ENCODE results near the gene TXNL4A.

TXNL4A gene

DNA sequence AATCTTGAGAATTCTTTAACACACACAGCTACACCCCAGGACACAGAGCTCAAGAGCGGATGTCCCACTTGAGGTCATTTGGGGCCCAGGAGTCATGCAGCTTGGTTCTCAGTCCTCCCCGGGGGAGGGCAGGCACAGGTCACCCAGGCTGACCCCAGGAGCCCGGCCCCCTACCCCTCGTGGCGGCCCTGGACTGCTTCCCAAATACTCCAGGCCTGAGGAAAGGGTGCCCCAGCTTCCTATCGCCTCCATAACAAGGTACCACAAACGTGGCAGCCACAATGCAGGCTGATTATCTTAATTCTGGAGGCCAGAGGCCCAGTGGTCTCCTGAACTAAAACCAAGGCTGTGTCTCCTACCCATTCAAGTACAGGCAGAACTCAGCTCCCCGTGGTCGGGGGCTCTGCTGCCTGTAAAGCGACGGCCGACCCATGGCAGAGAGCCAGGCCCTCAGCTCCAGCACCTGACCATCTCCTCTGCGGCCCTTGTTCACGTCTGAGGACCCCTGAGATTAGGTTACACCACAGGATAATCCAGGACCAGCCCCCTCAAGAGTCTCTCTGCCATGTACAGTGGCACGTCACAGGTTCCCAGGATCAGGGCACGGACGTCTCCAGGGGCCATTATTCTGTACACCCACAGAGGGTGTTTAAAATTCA, 47.4 kb downstream of the TXNL4A start:
- Mint-ChIP-seq H3K9me3 (peaks cover 2% of the 10 kb centered on the region), H3K4me3 (no peak overlapping the region), H3K4me1 (peaks cover 30% of the 10 kb centered on the region), H3K36me3 (ENCODE audit: insufficient read depth) (peaks cover 18% of the 10 kb centered on the region), H3K27ac (ENCODE audit: low read depth) (no peak overlapping the region), H3K27me3 (no peaks in the 10 kb centered on the region)
- no peak for ATAC-seq (replicated peaks; ENCODE audit: extremely low read depth, poor library complexity, severe bottlenecking)
- no peak for DNase-seq (ENCODE audit: low spot score in 2 of 2)

DNA sequence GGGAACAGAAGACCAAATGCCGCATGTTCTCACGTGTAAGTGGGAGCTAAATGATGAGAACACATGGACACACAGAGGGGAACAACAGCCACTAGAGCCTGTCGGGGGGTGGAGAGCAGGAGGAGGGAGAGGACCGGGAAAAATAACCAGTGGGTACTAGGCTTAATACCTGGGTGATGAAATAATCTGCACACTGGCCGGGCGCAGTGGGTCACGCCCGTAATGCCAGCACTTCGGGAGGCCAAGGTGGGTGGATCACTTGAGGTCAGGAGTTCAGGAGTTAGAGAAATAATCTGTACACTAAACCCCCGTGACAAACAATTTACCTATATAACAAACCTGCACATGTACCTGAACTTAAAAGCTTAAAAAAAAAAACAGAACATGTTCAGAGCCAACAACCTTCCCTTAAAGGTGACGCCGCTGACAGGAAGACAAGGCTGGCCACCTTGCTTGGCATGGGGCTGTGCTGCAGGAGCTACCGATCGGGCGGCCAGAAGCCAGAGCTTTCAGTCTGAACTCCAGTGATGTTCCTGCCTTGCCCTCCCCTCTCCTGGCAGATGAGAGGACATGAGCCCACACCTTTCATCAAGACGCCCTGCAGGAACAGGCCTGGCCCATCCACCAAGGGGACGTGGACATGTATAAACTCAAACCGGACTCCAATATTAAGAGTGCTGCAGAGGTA, 48.1 kb downstream of the TXNL4A start:
- H3K27me3 Mint-ChIP-seq = no peaks in the 10 kb centered on the region
- DNase-seq (ENCODE audit: low spot score in 2 of 2) (no peak), ATAC-seq (replicated peaks; ENCODE audit: extremely low read depth, poor library complexity, severe bottlenecking) (no peak)
- no peak overlapping the region for H3K27ac Mint-ChIP-seq (ENCODE audit: low read depth)
- H3K9me3 Mint-ChIP-seq = peaks cover 5% of the 10 kb centered on the region
- H3K4me1 Mint-ChIP-seq = peaks cover 31% of the 10 kb centered on the region
- peaks cover 15% of the 10 kb centered on the region for H3K36me3 Mint-ChIP-seq (ENCODE audit: insufficient read depth)
- no peak overlapping the region for H3K4me3 Mint-ChIP-seq

DNA sequence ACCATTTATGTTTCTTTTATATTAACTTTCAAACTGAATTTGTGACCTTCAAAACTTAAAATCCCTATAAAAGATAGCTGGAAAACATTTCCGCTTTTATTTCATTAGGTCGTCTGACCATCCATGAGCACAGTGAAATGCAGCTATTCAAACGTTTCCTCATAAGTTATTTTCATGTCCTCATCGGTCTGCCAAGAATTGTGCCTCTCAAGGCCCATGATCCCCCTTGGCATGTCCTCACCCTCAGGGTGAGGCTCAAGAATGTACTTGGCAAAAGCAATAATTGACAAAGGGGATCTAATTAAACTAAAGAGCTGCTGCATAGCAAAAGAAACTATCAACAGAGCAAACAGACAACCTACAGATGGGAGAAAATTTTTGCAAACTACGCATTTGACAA, 49.3 kb downstream of the TXNL4A start:
- H3K36me3 Mint-ChIP-seq (ENCODE audit: insufficient read depth) = peaks cover 10% of the 10 kb centered on the region
- peaks cover 5% of the 10 kb centered on the region for H3K9me3 Mint-ChIP-seq
- ATAC-seq (replicated peaks; ENCODE audit: extremely low read depth, poor library complexity, severe bottlenecking) (no peak), DNase-seq (ENCODE audit: low spot score in 2 of 2) (no peak)
- H3K27me3 Mint-ChIP-seq = no peaks in the 10 kb centered on the region
- no peak overlapping the region for H3K27ac Mint-ChIP-seq (ENCODE audit: low read depth)
- no peak overlapping the region for H3K4me3 Mint-ChIP-seq
- H3K4me1 Mint-ChIP-seq = peaks cover 19% of the 10 kb centered on the region

DNA sequence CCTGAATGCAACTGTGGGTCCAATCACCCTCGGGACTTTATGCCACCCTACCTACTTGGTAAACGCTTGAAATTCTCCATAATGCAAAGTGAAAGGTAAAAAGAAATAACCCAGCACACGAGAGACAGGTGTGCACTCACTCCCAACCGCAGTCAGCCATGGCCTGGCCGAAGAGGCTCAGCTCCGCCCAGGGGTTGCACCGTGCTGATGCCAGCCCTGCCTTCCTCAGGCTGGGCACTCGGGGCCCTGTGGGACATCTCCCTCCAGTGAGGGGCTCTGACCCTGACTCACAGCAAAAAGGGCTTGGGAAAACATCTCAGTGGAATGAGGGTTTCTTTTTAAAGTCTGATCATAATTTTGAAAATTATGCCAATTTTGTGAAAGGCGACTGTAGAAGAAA, 50.2 kb downstream of the TXNL4A start:
- H3K36me3 Mint-ChIP-seq (ENCODE audit: insufficient read depth) = peaks cover 10% of the 10 kb centered on the region
- ATAC-seq (replicated peaks; ENCODE audit: extremely low read depth, poor library complexity, severe bottlenecking) = no peak
- H3K27me3 Mint-ChIP-seq = no peaks in the 10 kb centered on the region
- peaks cover 13% of the 10 kb centered on the region for H3K9me3 Mint-ChIP-seq
- no peak overlapping the region for H3K4me3 Mint-ChIP-seq
- peaks cover 16% of the 10 kb centered on the region for H3K4me1 Mint-ChIP-seq
- H3K27ac Mint-ChIP-seq (ENCODE audit: low read depth) = no peak overlapping the region
- no peak for DNase-seq (ENCODE audit: low spot score in 2 of 2)

DNA sequence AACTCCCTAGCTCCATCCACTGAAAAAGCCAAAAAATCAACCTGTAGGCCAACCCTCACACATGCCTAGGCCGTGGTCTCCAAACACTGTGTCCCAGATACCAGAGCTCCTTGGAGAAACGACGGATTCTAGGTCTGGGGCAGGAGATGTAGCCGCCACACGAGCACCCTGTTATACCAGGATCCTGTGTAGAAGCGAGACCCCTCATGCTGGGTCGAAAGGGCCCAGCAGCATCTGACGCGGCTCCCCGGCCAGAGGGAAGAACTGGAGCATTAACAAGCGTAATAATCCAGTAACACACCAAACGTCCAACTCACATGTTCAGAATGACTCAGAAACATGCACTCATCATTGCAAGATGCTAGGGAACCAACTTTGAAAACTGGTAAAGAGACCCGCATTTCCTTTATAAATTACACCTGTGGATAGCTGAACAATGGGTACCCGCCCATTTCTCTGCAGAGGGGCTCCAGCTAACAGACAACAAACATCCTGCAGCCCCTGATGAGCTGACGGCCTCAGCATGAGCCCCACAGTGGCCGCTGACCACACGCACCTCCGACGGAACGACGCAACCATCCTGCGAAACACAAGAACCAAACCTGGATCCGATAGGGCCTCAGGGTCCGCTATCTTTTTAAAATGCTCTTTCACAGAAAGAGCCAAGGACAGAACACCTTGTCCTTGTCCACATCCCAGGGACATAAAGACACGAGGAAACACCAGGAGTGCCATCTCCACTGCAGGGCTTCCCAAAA, 51.1 kb downstream of the TXNL4A start:
- peaks cover 19% of the 10 kb centered on the region for H3K9me3 Mint-ChIP-seq
- ATAC-seq (replicated peaks; ENCODE audit: extremely low read depth, poor library complexity, severe bottlenecking) = no peak
- no peak for DNase-seq (ENCODE audit: low spot score in 2 of 2)
- peaks cover 9% of the 10 kb centered on the region for H3K36me3 Mint-ChIP-seq (ENCODE audit: insufficient read depth)
- no peak overlapping the region for H3K27ac Mint-ChIP-seq (ENCODE audit: low read depth)
- H3K4me3 Mint-ChIP-seq = no peak overlapping the region
- H3K4me1 Mint-ChIP-seq = peaks cover 16% of the 10 kb centered on the region
- H3K27me3 Mint-ChIP-seq = no peaks in the 10 kb centered on the region

DNA sequence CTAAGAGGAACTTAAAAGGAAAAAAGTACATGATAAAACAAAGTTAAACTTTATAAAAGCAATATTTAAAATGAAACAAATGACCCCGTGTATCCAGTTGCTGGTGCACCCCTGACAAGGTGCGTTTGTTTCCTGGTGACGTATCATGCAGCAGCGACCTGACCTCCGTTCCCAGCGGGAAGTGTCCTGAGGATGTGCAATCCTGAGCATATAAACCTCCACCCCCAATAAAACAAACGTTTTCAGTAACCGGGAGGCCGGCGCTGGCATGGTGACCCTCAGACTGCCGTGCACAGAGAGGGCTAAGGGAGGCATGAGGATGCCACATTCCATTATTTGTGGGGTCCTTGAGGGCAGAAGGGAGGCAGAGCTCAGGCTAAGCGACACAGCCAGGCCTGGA, 51.7 kb downstream of the TXNL4A start:
- H3K27ac Mint-ChIP-seq (ENCODE audit: low read depth) = no peak overlapping the region
- H3K27me3 Mint-ChIP-seq = no peaks in the 10 kb centered on the region
- peaks cover 8% of the 10 kb centered on the region for H3K36me3 Mint-ChIP-seq (ENCODE audit: insufficient read depth)
- DNase-seq (ENCODE audit: low spot score in 2 of 2) (no peak), ATAC-seq (replicated peaks; ENCODE audit: extremely low read depth, poor library complexity, severe bottlenecking) (no peak)
- peaks cover 16% of the 10 kb centered on the region for H3K4me1 Mint-ChIP-seq
- H3K4me3 Mint-ChIP-seq = no peak overlapping the region
- H3K9me3 Mint-ChIP-seq = peaks cover 23% of the 10 kb centered on the region

DNA sequence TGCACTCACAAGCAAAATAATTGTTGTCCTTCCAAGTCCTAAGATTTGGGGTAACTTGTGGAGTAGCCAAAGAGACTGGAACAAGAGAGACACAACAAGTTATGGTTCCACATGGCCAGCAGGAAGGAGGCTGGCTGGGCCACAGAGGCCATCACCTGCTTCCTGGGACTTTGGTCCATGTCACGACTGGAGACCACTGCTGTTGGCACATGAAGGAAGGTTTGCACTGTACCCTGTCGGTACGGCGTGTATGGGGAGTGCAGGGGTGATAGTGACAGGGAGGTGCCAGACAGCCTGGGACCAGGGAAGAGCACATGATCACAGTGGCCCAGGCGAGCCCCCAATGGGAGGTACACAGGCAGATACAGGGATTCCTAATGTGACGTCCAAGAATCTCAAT, 52.4 kb downstream of the TXNL4A start:
- Mint-ChIP-seq H3K4me1 (peaks cover 16% of the 10 kb centered on the region), H3K4me3 (no peak overlapping the region), H3K27me3 (no peaks in the 10 kb centered on the region), H3K36me3 (ENCODE audit: insufficient read depth) (peaks cover 8% of the 10 kb centered on the region), H3K9me3 (peaks cover 23% of the 10 kb centered on the region), H3K27ac (ENCODE audit: low read depth) (no peak overlapping the region)
- DNase-seq (ENCODE audit: low spot score in 2 of 2) (no peak), ATAC-seq (replicated peaks; ENCODE audit: extremely low read depth, poor library complexity, severe bottlenecking) (no peak)

DNA sequence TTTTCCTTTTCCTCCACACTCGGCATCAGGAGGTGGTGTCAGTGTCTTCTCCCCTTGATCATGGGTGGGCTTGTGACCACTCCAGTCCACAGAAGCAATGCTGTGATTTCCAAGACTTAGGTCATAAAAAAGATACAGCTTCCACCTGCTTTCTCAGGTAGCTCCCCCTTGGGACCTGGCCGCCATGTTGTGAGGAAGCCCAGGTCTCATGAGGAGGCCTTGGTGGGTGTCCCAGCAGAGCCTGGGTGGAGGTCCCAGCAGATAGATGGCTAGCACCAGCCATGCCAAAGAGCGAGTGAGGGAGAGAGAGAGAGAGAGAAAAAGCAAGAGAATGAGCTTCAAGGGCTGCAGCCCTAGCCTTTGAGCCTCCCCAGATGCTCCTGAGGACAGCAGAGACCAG, 52.9 kb downstream of the TXNL4A start:
- H3K9me3 Mint-ChIP-seq = peaks cover 23% of the 10 kb centered on the region
- ATAC-seq (replicated peaks; ENCODE audit: extremely low read depth, poor library complexity, severe bottlenecking) (no peak), DNase-seq (ENCODE audit: low spot score in 2 of 2) (no peak)
- H3K4me3 Mint-ChIP-seq = no peak overlapping the region
- H3K27ac Mint-ChIP-seq (ENCODE audit: low read depth) = no peak overlapping the region
- H3K4me1 Mint-ChIP-seq = peaks cover 16% of the 10 kb centered on the region
- peaks cover 8% of the 10 kb centered on the region for H3K36me3 Mint-ChIP-seq (ENCODE audit: insufficient read depth)
- H3K27me3 Mint-ChIP-seq = no peaks in the 10 kb centered on the region

DNA sequence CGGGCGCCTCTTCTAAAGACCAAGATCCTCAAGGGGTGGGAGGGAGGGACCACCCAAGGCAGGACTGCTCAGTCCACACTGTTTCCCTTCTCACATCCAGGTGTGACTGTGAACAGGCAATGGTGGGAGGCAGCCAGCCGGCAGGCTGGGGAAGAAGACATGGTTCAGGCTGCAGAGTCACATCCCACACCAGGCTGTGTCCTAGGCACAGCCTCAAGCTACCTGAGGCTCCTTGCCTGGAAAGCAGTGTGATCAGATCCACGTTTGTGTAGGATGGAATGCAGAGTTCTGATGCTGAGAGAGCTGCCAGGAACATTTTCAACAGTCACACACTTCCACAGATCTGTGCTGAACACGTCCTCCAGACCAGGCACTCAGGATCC, 53.3 kb downstream of the TXNL4A start:
- no peak overlapping the region for H3K4me3 Mint-ChIP-seq

DNA sequence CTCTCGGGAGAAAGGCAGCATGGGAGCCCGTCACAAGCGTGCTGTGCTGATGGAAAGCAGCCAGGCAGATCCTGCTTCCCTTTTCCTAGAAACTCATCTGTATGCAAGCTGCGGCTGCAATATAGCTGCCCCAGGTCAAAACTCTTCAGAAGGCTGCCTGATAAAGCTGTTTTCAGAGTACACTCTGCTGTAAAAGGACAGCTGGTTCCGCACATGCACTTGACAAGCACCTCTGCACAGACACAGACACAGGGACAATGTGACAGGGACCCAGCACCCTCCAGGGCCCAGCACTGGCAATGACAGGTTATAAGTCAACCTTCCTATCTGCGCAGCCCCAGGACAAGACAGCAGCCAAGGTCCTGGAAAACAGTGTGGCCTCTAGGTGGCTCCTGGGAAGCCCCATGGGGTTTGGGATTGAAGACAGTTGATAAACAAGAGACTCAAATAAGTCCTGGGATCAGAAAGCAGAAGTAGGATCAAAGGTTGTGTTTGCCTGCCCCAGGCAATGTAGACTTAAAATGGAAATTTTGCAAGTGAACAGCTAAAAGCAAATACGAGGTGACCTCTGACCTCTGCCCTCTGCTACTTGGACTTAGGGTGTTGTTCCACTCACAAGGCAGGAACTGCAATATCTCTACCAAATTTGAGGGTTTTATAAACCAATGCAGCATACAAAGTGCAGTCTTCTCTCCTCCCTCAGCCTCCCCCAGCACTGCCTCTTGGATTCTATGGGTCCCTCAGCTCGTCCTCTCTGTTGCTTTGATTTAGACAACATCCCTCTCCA, 53.9 kb downstream of the TXNL4A start:
- Mint-ChIP-seq H3K36me3 (ENCODE audit: insufficient read depth) (peaks cover 7% of the 10 kb centered on the region), H3K27ac (ENCODE audit: low read depth) (no peak overlapping the region), H3K9me3 (peaks cover 29% of the 10 kb centered on the region), H3K27me3 (no peaks in the 10 kb centered on the region), H3K4me1 (peaks cover 9% of the 10 kb centered on the region), H3K4me3 (no peak overlapping the region)
- ATAC-seq (replicated peaks; ENCODE audit: extremely low read depth, poor library complexity, severe bottlenecking) (no peak), DNase-seq (ENCODE audit: low spot score in 2 of 2) (no peak)

More for the DNA sequence above, 53.3 kb downstream of the TXNL4A start:
- ATAC-seq (replicated peaks; ENCODE audit: extremely low read depth, poor library complexity, severe bottlenecking) (no peak), DNase-seq (ENCODE audit: low spot score in 2 of 2) (no peak)
- Mint-ChIP-seq H3K27ac (ENCODE audit: low read depth) (no peak overlapping the region), H3K4me1 (peaks cover 15% of the 10 kb centered on the region), H3K27me3 (no peaks in the 10 kb centered on the region), H3K9me3 (peaks cover 23% of the 10 kb centered on the region), H3K36me3 (ENCODE audit: insufficient read depth) (peaks cover 8% of the 10 kb centered on the region)

DNA sequence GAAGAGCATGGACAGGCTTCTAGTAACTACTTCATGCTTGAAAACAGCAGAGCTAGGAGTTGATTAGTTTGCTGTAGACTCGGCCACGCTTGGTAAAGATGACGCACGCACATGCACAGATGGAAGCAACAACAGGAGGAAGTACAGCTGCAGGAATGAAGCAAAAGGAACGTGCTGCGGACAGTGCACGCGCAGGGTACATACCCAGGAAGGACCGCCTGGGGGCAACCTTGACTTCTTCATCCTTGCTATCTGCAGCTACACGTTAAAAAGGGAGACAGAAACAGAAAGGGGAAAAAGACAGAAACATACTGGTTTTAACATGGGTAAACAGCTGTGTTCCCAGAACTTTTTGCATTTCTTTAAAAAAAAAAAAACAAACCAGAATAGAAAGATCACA, 54.6 kb downstream of the TXNL4A start:
- Mint-ChIP-seq H3K4me3 (no peak overlapping the region), H3K9me3 (peaks cover 36% of the 10 kb centered on the region), H3K27ac (ENCODE audit: low read depth) (no peak overlapping the region), H3K27me3 (no peaks in the 10 kb centered on the region), H3K36me3 (ENCODE audit: insufficient read depth) (peaks cover 4% of the 10 kb centered on the region), H3K4me1 (peaks cover 14% of the 10 kb centered on the region)
- ATAC-seq (replicated peaks; ENCODE audit: extremely low read depth, poor library complexity, severe bottlenecking) (no peak), DNase-seq (ENCODE audit: low spot score in 2 of 2) (no peak)

DNA sequence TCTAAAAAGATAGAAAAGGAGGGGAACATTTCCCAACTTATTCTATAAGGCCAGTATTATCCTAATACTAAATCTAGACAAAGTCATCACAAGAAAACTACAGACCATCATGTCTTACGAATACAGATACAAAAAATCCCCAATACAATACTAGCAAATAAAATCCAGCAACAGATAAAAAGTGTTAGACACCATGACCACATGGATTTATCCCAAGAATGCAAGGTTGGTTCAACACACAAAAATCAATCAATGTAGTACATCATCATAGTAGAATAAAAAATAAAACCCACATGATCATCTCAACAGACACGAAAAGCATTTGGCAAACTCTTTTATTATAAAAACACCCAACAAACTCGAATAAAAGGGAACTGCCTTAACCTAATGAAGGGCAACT, 55.5 kb downstream of the TXNL4A start:
- DNase-seq (ENCODE audit: low spot score in 2 of 2) (no peak), ATAC-seq (replicated peaks; ENCODE audit: extremely low read depth, poor library complexity, severe bottlenecking) (no peak)
- H3K4me1 Mint-ChIP-seq = peaks cover 16% of the 10 kb centered on the region
- H3K36me3 Mint-ChIP-seq (ENCODE audit: insufficient read depth) = peaks cover 4% of the 10 kb centered on the region
- H3K27ac Mint-ChIP-seq (ENCODE audit: low read depth) = no peak overlapping the region
- no peak overlapping the region for H3K4me3 Mint-ChIP-seq
- no peaks in the 10 kb centered on the region for H3K27me3 Mint-ChIP-seq
- H3K9me3 Mint-ChIP-seq = peaks cover 38% of the 10 kb centered on the region
